ENCODE measurements around the gene KRTAP12-3. TPM values are rescaled to one million over a fixed set of nuclear protein-coding genes. Genes with fewer than 3 reads are reported as not detected.

The KRTAP12-3 gene
- total RNA-seq, 4 donors from 2014 or later = 3.2 to 11.5 TPM; not detected in 2

DNA sequence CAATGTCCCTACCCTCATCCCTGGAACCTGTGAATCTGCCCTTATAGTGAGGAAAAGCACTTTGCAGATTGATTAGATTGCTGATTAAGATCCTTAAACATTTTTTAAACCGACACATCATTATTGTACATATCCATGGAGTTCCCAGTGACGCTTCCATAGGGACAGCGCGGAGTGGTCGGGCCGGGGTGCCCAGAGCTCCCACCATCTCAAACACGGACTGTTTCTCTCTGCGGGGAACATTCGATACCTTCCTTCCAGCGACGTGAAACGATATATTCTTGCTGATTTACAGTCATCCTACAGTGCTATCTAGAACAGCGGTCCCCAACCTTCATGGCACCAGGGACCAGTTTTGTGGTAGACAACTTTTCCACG, 43.3 kb downstream of the KRTAP12-3 start:
- H3K4me1 ChIP-seq = no peaks in the 10 kb centered on the region
- H3K4me3 ChIP-seq = no peak overlapping the region

GRCh38 chr21:44701541-44701940, 43.8 kb downstream of the KRTAP12-3 start:
- Histone ChIP-seq H3K27me3 (peaks cover 91% of the 10 kb centered on the region), H3K4me3 (no peak overlapping the region), H3K4me1 (no peaks in the 10 kb centered on the region), H3K9me3 (no peaks in the 10 kb centered on the region), H3K36me3 (no peaks in the 10 kb centered on the region), H3K27ac (no peak overlapping the region)
- WGBS = 40% methylated on average over 12 of the region's 12 CpGs
- DNase-seq (ENCODE audit: low spot score in 2 of 2) = peak in 1 of 2 donors; percentile 69
- TF ChIP-seq POLR2A (IDR thresholded peaks at IDR 0.05) (no peak), CTCF (IDR thresholded peaks at IDR 0.05) (no peak), POLR2AphosphoS5 (IDR thresholded peaks at IDR 0.05) (no peak), EP300 (IDR thresholded peaks at IDR 0.05) (no peak)

More for the DNA sequence above, 43.3 kb downstream of the KRTAP12-3 start:
- 85% methylated on average over 14 of the region's 14 CpGs for WGBS
- Histone ChIP-seq H3K27ac (no peak overlapping the region), H3K36me3 (no peaks in the 10 kb centered on the region), H3K9me3 (no peaks in the 10 kb centered on the region), H3K27me3 (peaks cover 90% of the 10 kb centered on the region)
- TF ChIP-seq CTCF (IDR thresholded peaks at IDR 0.05) (no peak), POLR2A (IDR thresholded peaks at IDR 0.05) (no peak), EP300 (IDR thresholded peaks at IDR 0.05) (no peak), POLR2AphosphoS5 (IDR thresholded peaks at IDR 0.05) (no peak)
- no peak for DNase-seq (ENCODE audit: low spot score in 2 of 2)

GRCh38 chr21:44702111-44702972, 44.6 kb downstream of the KRTAP12-3 start:
- Histone ChIP-seq H3K27me3 (peaks cover 92% of the 10 kb centered on the region), H3K27ac (no peak overlapping the region), H3K4me1 (no peaks in the 10 kb centered on the region), H3K9me3 (no peaks in the 10 kb centered on the region), H3K36me3 (no peaks in the 10 kb centered on the region), H3K4me3 (no peak overlapping the region)
- WGBS = 88% methylated on average over 11 of the region's 22 CpGs
- TF ChIP-seq CTCF (IDR thresholded peaks at IDR 0.05) (no peak), POLR2AphosphoS5 (IDR thresholded peaks at IDR 0.05) (no peak), POLR2A (IDR thresholded peaks at IDR 0.05) (no peak), EP300 (IDR thresholded peaks at IDR 0.05) (no peak)
- DNase-seq (ENCODE audit: low spot score in 2 of 2) = peak in 1 of 2 donors; percentile 65

- H3K27me3 ChIP-seq = peaks cover 92% of the 10 kb centered on the region
- no peaks in the 10 kb centered on the region for H3K4me1 ChIP-seq
- WGBS = 60% methylated on average over 11 of the region's 16 CpGs
- H3K4me3 ChIP-seq = no peak overlapping the region
- peak in 1 of 2 donors; percentile 65 for DNase-seq (ENCODE audit: low spot score in 2 of 2)
- TF ChIP-seq CTCF (IDR thresholded peaks at IDR 0.05) (no peak), EP300 (IDR thresholded peaks at IDR 0.05) (no peak), POLR2AphosphoS5 (IDR thresholded peaks at IDR 0.05) (no peak), POLR2A (IDR thresholded peaks at IDR 0.05) (no peak)
- H3K9me3 ChIP-seq = no peaks in the 10 kb centered on the region
- no peak overlapping the region for H3K27ac ChIP-seq
- H3K36me3 ChIP-seq = no peaks in the 10 kb centered on the region
These were observed 45.4 kb downstream of the KRTAP12-3 start for GRCh38 chr21:44702973-44703730.
